Measurements from ENCODE around the gene EIF4ENIF1.
"Not testable (repeated sequence)": the region's sequence is repeated elsewhere in the genome, so short reads cannot be mapped to it uniquely, and the experiment has no call there.

EIF4ENIF1 gene

GRCh38 chr22:31503211-31503964, 13.7 kb upstream of the EIF4ENIF1 start:
- in situ Hi-C loops (cut with MboI; ENCODE audit: low sequenced_read_pairs, unreplicated experiment), result no loop called here
- no peak for DNase-seq (ENCODE audit: low spot score)
- TF ChIP-seq CTCF (IDR thresholded peaks at IDR 0.05; ENCODE audit: borderline replicate concordance, control extremely low read depth, extremely low read depth, insufficient read depth, missing control alignments), result no peak

GRCh38 chr22:31501738-31502137, 12.1 kb upstream of the EIF4ENIF1 start:
- in situ Hi-C loops (cut with MboI; ENCODE audit: low sequenced_read_pairs, unreplicated experiment), result no loop called here
- no peak for DNase-seq (ENCODE audit: low spot score)
- no peak for TF ChIP-seq CTCF (IDR thresholded peaks at IDR 0.05; ENCODE audit: borderline replicate concordance, control extremely low read depth, extremely low read depth, insufficient read depth, missing control alignments)

GRCh38 chr22:31497148-31497938, 7.7 kb upstream of the EIF4ENIF1 start:
- in situ Hi-C loops (cut with MboI; ENCODE audit: low sequenced_read_pairs, unreplicated experiment), result no loop called here
- TF ChIP-seq CTCF (IDR thresholded peaks at IDR 0.05; ENCODE audit: borderline replicate concordance, control extremely low read depth, extremely low read depth, insufficient read depth, missing control alignments), result no peak
- no peak for DNase-seq (ENCODE audit: low spot score)

- in situ Hi-C loops (cut with MboI; ENCODE audit: low sequenced_read_pairs, unreplicated experiment), result no loop called here
- no peak for DNase-seq (ENCODE audit: low spot score)
- TF ChIP-seq CTCF (IDR thresholded peaks at IDR 0.05; ENCODE audit: borderline replicate concordance, control extremely low read depth, extremely low read depth, insufficient read depth, missing control alignments), result no peak
Observed at GRCh38 chr22:31496735-31497146, 7.1 kb upstream of the EIF4ENIF1 start.

- in situ Hi-C loops (cut with MboI; ENCODE audit: low sequenced_read_pairs, unreplicated experiment), result no loop called here
- DNase-seq (ENCODE audit: low spot score), result peak; percentile 92
- peak; percentile 31 for TF ChIP-seq CTCF (IDR thresholded peaks at IDR 0.05; ENCODE audit: borderline replicate concordance, control extremely low read depth, extremely low read depth, insufficient read depth, missing control alignments)
Observed at GRCh38 chr22:31496007-31496734, 6.5 kb upstream of the EIF4ENIF1 start, which contains the start of gene SFI1. SFI1 (plus strand) TSS chr22:31496536; CDS start chr22:31508285, 11,749 bp downstream.

GRCh38 chr22:31495343-31495742, 5.7 kb upstream of the EIF4ENIF1 start:
- in situ Hi-C loops (cut with MboI; ENCODE audit: low sequenced_read_pairs, unreplicated experiment), result no loop called here
- no peak for DNase-seq (ENCODE audit: low spot score)
- TF ChIP-seq CTCF (IDR thresholded peaks at IDR 0.05; ENCODE audit: borderline replicate concordance, control extremely low read depth, extremely low read depth, insufficient read depth, missing control alignments), result no peak

GRCh38 chr22:31493355-31493754, 3.7 kb upstream of the EIF4ENIF1 start:
- in situ Hi-C loops (cut with MboI; ENCODE audit: low sequenced_read_pairs, unreplicated experiment); DNase-seq (ENCODE audit: low spot score): not testable (repeated sequence)
